ENCODE data around the gene VSTM4. TPM values are rescaled to one million over a fixed set of nuclear protein-coding genes. Genes with fewer than 3 reads are reported as not detected.

The VSTM4 gene
- total RNA-seq, 1 experiment from 2014 or later = not detected

- no peak within 1 kb of the TSS for H3K4me3 Mint-ChIP-seq (ENCODE audit: unreplicated experiment)
- no peak within 1 kb of the TSS for H3K27ac Mint-ChIP-seq (ENCODE audit: unreplicated experiment)
- H3K36me3 Mint-ChIP-seq (ENCODE audit: insufficient read depth, unreplicated experiment) = no peaks in the 10 kb centered on the region
- no peaks in the 10 kb centered on the region for H3K4me1 Mint-ChIP-seq (ENCODE audit: low read depth, unreplicated experiment)
- intact Hi-C loops (cut with micrococcal nuclease; ENCODE audit: unreplicated experiment) = no loop called here
- DNase-seq = no peak
- H3K4me1 ChIP-seq = no peaks in the 10 kb centered on the region
- TF ChIP-seq CTCF (IDR thresholded peaks at IDR 0.05; ENCODE audit: insufficient read depth in 1 of 2, low read depth in 1 of 2, low read length in 1 of 2, severe bottlenecking in 1 of 2, unreplicated experiment in 1 of 2) = no peak
- no peaks in the 10 kb centered on the region for H3K36me3 ChIP-seq (ENCODE audit: control insufficient read depth, insufficient read depth, low read length)
- no peak within 1 kb of the TSS for H3K4me3 ChIP-seq (ENCODE audit: low read depth, low read length)
- H3K9me3 ChIP-seq = no peaks in the 10 kb centered on the region
- no peaks in the 10 kb centered on the region for H3K9me3 Mint-ChIP-seq (ENCODE audit: unreplicated experiment)
- no peaks in the 10 kb centered on the region for H3K27me3 ChIP-seq (replicated peaks; ENCODE audit: control insufficient read depth, insufficient read depth, low read length)
- POLR2A ChIA-PET = no interaction called here
- peaks cover 30% of the 10 kb centered on the region for H3K27me3 Mint-ChIP-seq (ENCODE audit: insufficient read depth, unreplicated experiment)
- CTCF ChIA-PET = no interaction called here
- no TSS peak for BruUV-seq (replicated peaks)
These were observed 18.5 kb upstream of the VSTM4 start, which contains the start of gene FAM170B for GRCh38 chr10:49133706-49134248. TSS of gene FAM170B (minus strand) at chr10:49134021. CDS start at chr10:49133918, 103 bp downstream.

DNA sequence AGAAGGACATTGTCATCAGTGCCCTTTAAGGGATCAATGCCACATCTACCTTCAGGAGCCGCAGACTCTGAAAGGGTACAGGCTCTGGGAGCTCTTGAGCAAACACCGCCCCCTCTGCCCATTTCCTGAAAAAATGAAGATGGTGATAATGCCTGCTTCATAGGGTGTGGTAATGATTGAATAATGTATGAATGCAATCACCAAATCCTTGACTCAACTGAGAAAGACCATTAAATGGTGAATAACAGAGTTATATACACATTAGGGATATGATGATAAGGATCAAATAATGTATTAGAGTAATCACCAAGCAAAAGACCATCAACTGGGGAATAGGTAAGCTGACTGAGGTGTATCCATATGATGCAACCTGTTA lies 17.0 kb upstream of the VSTM4 start:
- BruUV-seq (replicated peaks) = no TSS peak
- Mint-ChIP-seq H3K4me3 (ENCODE audit: unreplicated experiment) (no peak overlapping the region), H3K4me1 (ENCODE audit: low read depth, unreplicated experiment) (no peaks in the 10 kb centered on the region), H3K9me3 (ENCODE audit: unreplicated experiment) (no peaks in the 10 kb centered on the region), H3K36me3 (ENCODE audit: insufficient read depth, unreplicated experiment) (no peaks in the 10 kb centered on the region), H3K27me3 (ENCODE audit: insufficient read depth, unreplicated experiment) (peaks cover 38% of the 10 kb centered on the region), H3K27ac (ENCODE audit: unreplicated experiment) (no peak overlapping the region)
- H3K27me3 ChIP-seq (replicated peaks; ENCODE audit: control insufficient read depth, insufficient read depth, low read length) = no peaks in the 10 kb centered on the region
- H3K9me3 ChIP-seq = no peaks in the 10 kb centered on the region
- no peaks in the 10 kb centered on the region for H3K36me3 ChIP-seq (ENCODE audit: control insufficient read depth, insufficient read depth, low read length)
- no peak for DNase-seq
- H3K4me3 ChIP-seq (ENCODE audit: low read depth, low read length) = no peak overlapping the region
- ChIA-PET CTCF (interaction anchor here (0.5 kb wide), 1 partner anchor 1748 kb away, joined by 3 read pairs; the partner anchor contains the start of gene ZNF488), POLR2A (no interaction called here)
- TF ChIP-seq CTCF (IDR thresholded peaks at IDR 0.05; ENCODE audit: insufficient read depth in 1 of 2, low read depth in 1 of 2, low read length in 1 of 2, severe bottlenecking in 1 of 2, unreplicated experiment in 1 of 2) = no peak
- intact Hi-C loops (cut with micrococcal nuclease; ENCODE audit: unreplicated experiment) = no loop called here
- no peaks in the 10 kb centered on the region for H3K4me1 ChIP-seq

DNA sequence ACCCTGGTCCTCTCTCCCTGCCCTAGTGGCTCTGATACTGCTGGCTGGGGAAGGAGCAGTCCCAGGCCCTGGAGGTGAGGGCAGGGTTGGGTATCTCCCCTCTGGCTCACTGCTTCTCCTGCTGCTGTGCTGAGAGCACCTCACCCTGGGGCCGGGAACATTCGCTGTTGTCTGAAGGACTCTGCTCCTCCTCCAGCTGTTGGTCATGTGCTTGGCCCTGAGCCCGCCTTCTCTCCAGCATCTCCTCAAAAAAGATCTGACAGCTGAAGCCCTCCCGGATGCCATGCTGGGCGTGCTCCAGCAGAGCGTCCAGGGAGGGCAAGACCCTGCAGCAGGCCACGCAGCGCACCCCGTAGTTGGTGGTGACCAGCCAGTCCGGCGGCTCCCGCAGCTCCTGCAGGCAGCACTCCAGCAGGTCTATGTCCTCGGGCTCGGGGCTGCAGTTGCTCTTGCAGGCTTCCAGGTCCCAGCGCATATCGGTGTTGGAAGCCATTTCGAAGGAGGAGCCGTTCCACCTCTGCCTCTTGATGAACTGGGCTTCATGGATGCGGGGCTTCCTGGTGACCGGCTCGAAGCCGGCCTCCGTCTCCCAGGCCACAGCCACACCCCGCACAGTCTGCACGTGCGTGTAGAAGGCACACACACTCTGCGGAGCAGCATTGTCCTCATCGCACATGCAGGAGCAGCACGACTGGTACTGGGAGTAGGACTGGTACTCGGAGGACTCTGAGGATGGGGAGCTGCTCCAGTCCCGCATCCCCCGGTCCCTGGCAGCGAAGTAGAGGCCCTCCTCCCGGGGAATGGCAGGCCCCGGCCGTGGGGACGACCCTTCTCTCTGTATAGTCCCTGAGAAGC lies 16.4 kb upstream of the VSTM4 start:
- Mint-ChIP-seq H3K9me3 (ENCODE audit: unreplicated experiment) (no peaks in the 10 kb centered on the region), H3K36me3 (ENCODE audit: insufficient read depth, unreplicated experiment) (no peaks in the 10 kb centered on the region), H3K4me3 (ENCODE audit: unreplicated experiment) (no peak overlapping the region), H3K27me3 (ENCODE audit: insufficient read depth, unreplicated experiment) (peaks cover 35% of the 10 kb centered on the region), H3K27ac (ENCODE audit: unreplicated experiment) (no peak overlapping the region), H3K4me1 (ENCODE audit: low read depth, unreplicated experiment) (no peaks in the 10 kb centered on the region)
- H3K27me3 ChIP-seq (replicated peaks; ENCODE audit: control insufficient read depth, insufficient read depth, low read length) = no peaks in the 10 kb centered on the region
- TF ChIP-seq CTCF (IDR thresholded peaks at IDR 0.05; ENCODE audit: insufficient read depth in 1 of 2, low read depth in 1 of 2, low read length in 1 of 2, severe bottlenecking in 1 of 2, unreplicated experiment in 1 of 2) = no peak
- DNase-seq = no peak
- CTCF ChIA-PET = interaction anchor here (0.5 kb wide), 1 partner anchor 1748 kb away, joined by 3 read pairs; the partner anchor contains the start of gene ZNF488
- H3K36me3 ChIP-seq (ENCODE audit: control insufficient read depth, insufficient read depth, low read length) = no peaks in the 10 kb centered on the region
- no peaks in the 10 kb centered on the region for H3K4me1 ChIP-seq
- intact Hi-C loops (cut with micrococcal nuclease; ENCODE audit: unreplicated experiment) = no loop called here
- no peaks in the 10 kb centered on the region for H3K9me3 ChIP-seq
- POLR2A ChIA-PET = no interaction called here
- no peak overlapping the region for H3K4me3 ChIP-seq (ENCODE audit: low read depth, low read length)
- no TSS peak for BruUV-seq (replicated peaks)
